Urinary bladder (tissue), 4 donors: ENCODE results near the gene LRFN2. TPM values are rescaled to one million over a fixed set of nuclear protein-coding genes. Genes with fewer than 3 reads are reported as not detected.
A peak's percentile ranks its signal among the peaks of the same experiment; 100 is the strongest.

ENCODE experiments used
- DNase-seq: peaks from one replicate; pipeline ENCODE4 v3.0.0-alpha.2; 2015; ENCODE audit errors: extremely low spot score
- H3K27ac ChIP-seq: one replicate; pipeline ENCODE4 v1.5.1; 2013; ENCODE audit warnings: low read depth, mild to moderate bottlenecking, moderate library complexity
- H3K36me3 ChIP-seq: one replicate; pipeline ENCODE4 v1.6.1; 2013; ENCODE audit warnings: mild to moderate bottlenecking, moderate library complexity; ENCODE audit not compliant: insufficient read depth
- H3K4me1 ChIP-seq: one replicate; pipeline ENCODE4 v1.6.1; 2013; ENCODE audit warnings: mild to moderate bottlenecking, moderate library complexity; ENCODE audit not compliant: insufficient read depth
- H3K4me3 ChIP-seq: one replicate; pipeline ENCODE4 v1.5.1; 2013; ENCODE audit warnings: low read depth, low read length
- WGBS: extraction: QIAGEN DNeasy Blood & Tissue Kit; methylation state at CpG from one replicate; pipeline ENCODE4 v1.1.7; 2013; 5-methylcytosine and 5-hydroxymethylcytosine counted together
- polyA plus RNA-seq: library from polyadenylated mRNA; stranded (reverse); fragments of 200-250 nt; gene quantifications from one replicate; pipeline ENCODE4 v1.2.3, GENCODE V29; 2013
- total RNA-seq: library from RNA; depleted of rRNA; stranded (reverse); fragments of >200 nt; gene quantifications from one replicate; pipeline ENCODE4 v1.2.3, GENCODE V29; 2014
- donor health status: healthy with polysubstance abuse.
- donor health status: healthy.

LRFN2 gene
- total and polyA plus RNA-seq, 2 donors = 0.04 to 0.11 TPM

GRCh38 chr6:40410821-40411220 is 176.3 kb downstream of the LRFN2 start:
- 26% methylated on average over 1 of the region's 1 CpG for WGBS
- Histone ChIP-seq H3K27ac (no peak overlapping the region), H3K4me1 (no peaks in the 10 kb centered on the region), H3K4me3 (no peak overlapping the region), H3K36me3 (no peaks in the 10 kb centered on the region)
- peak; percentile 39 for DNase-seq

GRCh38 chr6:40409716-40410397 is 177.3 kb downstream of the LRFN2 start:
- no peak for DNase-seq
- H3K4me3 ChIP-seq = no peak overlapping the region
- WGBS = 62% methylated on average over 9 of the region's 9 CpGs
- H3K4me1 ChIP-seq = no peaks in the 10 kb centered on the region
- H3K36me3 ChIP-seq = no peaks in the 10 kb centered on the region
- H3K27ac ChIP-seq = no peak overlapping the region

GRCh38 chr6:40408786-40409542 is 178.2 kb downstream of the LRFN2 start:
- no peaks in the 10 kb centered on the region for H3K4me1 ChIP-seq
- DNase-seq = no peak
- H3K27ac ChIP-seq = no peak overlapping the region
- H3K4me3 ChIP-seq = no peak overlapping the region
- H3K36me3 ChIP-seq = no peaks in the 10 kb centered on the region
- WGBS = 84% methylated on average over 4 of the region's 4 CpGs

- Histone ChIP-seq H3K36me3 (no peaks in the 10 kb centered on the region), H3K27ac (no peak overlapping the region), H3K4me3 (no peak overlapping the region), H3K4me1 (no peaks in the 10 kb centered on the region)
- no peak for DNase-seq
- WGBS = 79% methylated on average over 2 of the region's 2 CpGs
Measured at GRCh38 chr6:40407239-40407638, 179.9 kb downstream of the LRFN2 start.

GRCh38 chr6:40406175-40406574 is 181.0 kb downstream of the LRFN2 start:
- H3K4me1 ChIP-seq = no peaks in the 10 kb centered on the region
- no peak overlapping the region for H3K4me3 ChIP-seq
- 99% methylated on average over 7 of the region's 7 CpGs for WGBS
- no peak for DNase-seq
- H3K36me3 ChIP-seq = no peaks in the 10 kb centered on the region
- no peak overlapping the region for H3K27ac ChIP-seq

- no peak overlapping the region for H3K27ac ChIP-seq
- no peaks in the 10 kb centered on the region for H3K36me3 ChIP-seq
- no peak for DNase-seq
- no peaks in the 10 kb centered on the region for H3K4me1 ChIP-seq
- no peak overlapping the region for H3K4me3 ChIP-seq
Measured at GRCh38 chr6:40400738-40401137, 186.4 kb downstream of the LRFN2 start.

DNA sequence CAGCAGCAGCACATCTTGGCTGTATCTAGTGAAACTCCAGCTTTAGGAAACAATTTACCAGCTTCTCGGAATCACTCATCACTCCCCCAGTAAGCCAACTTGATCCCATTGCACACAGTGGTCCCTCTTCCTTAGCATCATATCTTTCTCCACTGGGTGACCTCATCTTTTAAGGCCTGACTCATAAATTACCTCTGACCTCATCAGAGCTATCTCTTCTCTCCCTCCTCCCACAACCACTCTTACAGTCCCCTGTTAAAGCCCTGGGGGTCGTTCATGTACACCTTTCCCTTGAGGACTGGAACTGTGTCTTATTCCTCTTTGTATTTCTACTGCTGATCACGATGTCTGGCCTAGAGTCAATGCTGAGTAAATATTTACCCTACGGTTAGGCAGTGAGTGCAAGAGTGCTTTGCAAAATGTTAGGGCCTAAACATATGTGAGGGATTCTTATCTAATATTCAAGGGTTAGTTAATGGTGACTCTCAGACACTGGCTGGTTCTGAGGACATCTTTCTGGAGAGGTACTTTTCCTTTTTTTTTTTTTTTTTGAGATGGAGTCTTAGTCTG is 187.2 kb downstream of the LRFN2 start:
- Histone ChIP-seq H3K4me3 (no peak overlapping the region), H3K4me1 (no peaks in the 10 kb centered on the region), H3K36me3 (no peaks in the 10 kb centered on the region), H3K27ac (no peak overlapping the region)
- 26% methylated on average over 4 of the region's 4 CpGs for WGBS
- DNase-seq = no peak

DNA sequence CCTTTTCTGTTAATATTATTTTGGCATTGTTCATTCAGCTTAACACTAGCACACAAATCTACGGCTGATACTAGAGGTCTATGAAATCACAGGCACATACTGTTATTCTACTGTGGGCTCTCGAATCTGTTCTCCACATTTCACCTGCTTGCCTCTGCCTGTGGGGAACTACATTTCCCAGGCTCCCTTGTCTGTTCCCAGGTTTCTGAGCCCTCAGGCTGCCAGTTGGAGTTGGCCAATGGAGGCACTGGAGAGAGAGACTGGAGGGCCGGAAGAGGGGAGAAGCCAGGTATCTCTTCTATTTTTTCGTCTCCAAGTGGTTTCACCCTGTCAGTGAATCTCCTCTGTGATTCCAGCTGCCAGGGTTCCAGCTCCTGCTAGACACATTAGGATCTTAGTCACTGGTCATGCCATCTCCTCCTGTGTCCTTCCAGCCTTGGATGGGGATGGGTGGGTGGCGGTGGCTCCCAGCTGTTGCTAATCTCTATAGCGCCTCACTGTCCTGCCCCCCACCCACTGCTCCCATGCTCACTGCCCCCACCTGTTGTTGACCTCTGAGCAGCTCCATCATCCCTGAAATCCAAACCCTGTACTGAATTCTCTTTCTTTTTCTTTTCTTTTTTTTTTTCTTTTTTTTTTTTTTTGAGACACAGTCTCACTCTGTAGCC is 188.2 kb downstream of the LRFN2 start:
- Histone ChIP-seq H3K4me3 (no peak overlapping the region), H3K36me3 (no peaks in the 10 kb centered on the region), H3K27ac (no peak overlapping the region), H3K4me1 (no peaks in the 10 kb centered on the region)
- no peak for DNase-seq
- 85% methylated on average over 6 of the region's 6 CpGs for WGBS

GRCh38 chr6:40398034-40398691 is 189.0 kb downstream of the LRFN2 start:
- no peak overlapping the region for H3K4me3 ChIP-seq
- 86% methylated on average over 11 of the region's 11 CpGs for WGBS
- H3K36me3 ChIP-seq = no peaks in the 10 kb centered on the region
- no peak for DNase-seq
- H3K27ac ChIP-seq = no peak overlapping the region
- H3K4me1 ChIP-seq = no peaks in the 10 kb centered on the region

- Histone ChIP-seq H3K4me1 (no peaks in the 10 kb centered on the region), H3K4me3 (no peak overlapping the region), H3K36me3 (no peaks in the 10 kb centered on the region), H3K27ac (no peak overlapping the region)
- no peak for DNase-seq
- 93% methylated on average over 6 of the region's 6 CpGs for WGBS
Measured at GRCh38 chr6:40397287-40398033, 189.7 kb downstream of the LRFN2 start.

DNA sequence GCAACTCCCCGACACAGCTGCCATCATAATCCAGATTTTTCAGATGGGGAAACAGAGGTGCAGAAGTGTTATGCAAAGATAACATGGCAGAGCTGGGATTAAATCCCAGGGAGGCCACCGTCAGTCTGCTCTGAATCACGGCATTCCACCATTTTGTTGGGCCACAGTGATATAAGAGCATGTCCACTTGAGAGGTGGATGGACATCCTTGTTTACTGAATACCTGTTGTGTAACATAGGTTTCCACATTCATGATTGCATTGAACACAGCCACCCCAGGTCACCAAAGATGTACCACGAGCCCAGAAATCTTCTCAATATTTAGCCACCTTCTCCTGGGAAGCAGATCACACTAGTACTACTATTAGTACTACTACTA is 191.5 kb downstream of the LRFN2 start:
- DNase-seq = no peak
- no peak overlapping the region for H3K27ac ChIP-seq
- H3K4me3 ChIP-seq = no peak overlapping the region
- H3K36me3 ChIP-seq = no peaks in the 10 kb centered on the region
- WGBS = 84% methylated on average over 4 of the region's 4 CpGs
- H3K4me1 ChIP-seq = no peaks in the 10 kb centered on the region

DNA sequence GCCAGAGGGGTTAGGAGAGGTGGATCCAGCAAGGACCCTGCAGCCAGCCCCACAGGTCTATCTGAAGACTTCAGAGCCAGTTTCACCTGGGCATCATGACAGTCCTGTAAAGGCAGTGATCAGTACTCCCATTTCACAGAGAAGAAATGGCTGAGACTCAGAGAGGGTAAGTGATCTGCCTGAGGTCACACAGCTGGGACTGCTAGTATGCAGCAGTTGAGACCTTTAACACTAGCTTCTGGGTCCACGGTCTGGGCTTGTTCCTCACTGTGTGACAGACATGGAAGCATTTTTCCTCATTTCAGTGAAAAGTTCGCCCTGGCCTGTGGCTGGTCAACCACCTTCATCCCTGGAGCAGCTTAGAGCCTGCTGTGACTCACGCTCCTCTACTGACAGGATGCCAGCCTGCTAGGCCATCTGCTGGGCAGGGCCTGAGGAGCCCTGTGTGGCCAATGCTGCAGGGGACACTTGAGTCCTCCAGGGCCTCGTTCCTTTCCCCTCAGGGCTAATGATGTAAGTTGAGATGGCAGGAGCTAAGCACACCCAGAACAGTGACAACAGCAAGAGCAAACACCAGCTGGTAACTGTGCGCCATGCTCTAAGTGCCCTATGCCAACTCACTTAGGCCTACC is 192.0 kb downstream of the LRFN2 start:
- no peaks in the 10 kb centered on the region for H3K4me1 ChIP-seq
- WGBS = 68% methylated on average over 5 of the region's 5 CpGs
- DNase-seq = no peak

More for the DNA sequence above, 192.0 kb downstream of the LRFN2 start:
- Histone ChIP-seq H3K4me3 (no peak overlapping the region), H3K36me3 (no peaks in the 10 kb centered on the region), H3K27ac (no peak overlapping the region)
